LNCAP (cell line): Measurements from ENCODE around the gene ACAP2.

ENCODE experiments used
- CTCF ChIP-seq: fragments of 450-650 bp; IDR thresholded peaks from 2 replicates; pipeline ENCODE4 v1.5.1; 2017; ENCODE audit warnings: mild to moderate bottlenecking

The ACAP2 gene

GRCh38 chr3:195270079-195270816 is 172.6 kb downstream of the ACAP2 start:
- no peak for TF ChIP-seq CTCF

GRCh38 chr3:195269375-195270078 is 173.3 kb downstream of the ACAP2 start:
- TF ChIP-seq CTCF: no peak

- no peak for TF ChIP-seq CTCF
Measured at GRCh38 chr3:195268576-195269309, 174.1 kb downstream of the ACAP2 start.

- no peak for TF ChIP-seq CTCF
Measured at GRCh38 chr3:195267096-195267495, 175.7 kb downstream of the ACAP2 start.

GRCh38 chr3:195266428-195266827 is 176.4 kb downstream of the ACAP2 start:
- no peak for TF ChIP-seq CTCF

GRCh38 chr3:195265363-195265976 is 177.3 kb downstream of the ACAP2 start:
- no peak for TF ChIP-seq CTCF

- TF ChIP-seq CTCF: no peak
Measured at GRCh38 chr3:195263925-195264600, 178.8 kb downstream of the ACAP2 start.
